ENCODE measurements around the gene HES5.

DNA sequence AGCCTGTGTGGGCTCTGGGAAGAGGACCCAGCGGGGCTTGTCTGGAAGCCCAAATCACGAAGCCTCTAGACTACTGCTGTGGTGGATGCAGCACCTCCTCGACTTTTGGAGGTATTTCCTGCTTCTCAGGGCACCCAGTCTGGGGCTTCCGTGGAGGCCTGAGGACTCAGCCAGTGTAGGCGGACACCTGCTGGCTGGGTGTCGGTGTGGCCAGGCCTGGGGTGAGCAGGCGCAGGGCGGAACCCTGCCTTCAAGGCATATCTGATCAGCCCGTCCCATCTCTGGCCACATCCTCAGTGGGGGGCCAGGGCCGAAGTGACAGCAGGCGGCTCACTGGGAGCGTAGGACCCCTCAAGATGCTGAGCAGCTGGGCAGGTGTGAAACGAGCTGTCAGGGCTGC lies 47.0 kb downstream of the HES5 start:
- TF ChIP-seq CTCF (IDR thresholded peaks at IDR 0.05) (no peak), POLR2A (IDR thresholded peaks at IDR 0.05) (no peak)
